Colon (tissue), 2 donors: ENCODE measurements around the gene SDF2.

Experiments
- FAIRE-seq: peaks from 2 replicates; lab custom pipeline; 2012; peaks lifted over from hg19 to GRCh38; lab: Jason Lieb, UNC
- donor health status: control.
- donor health status: control.

The SDF2 gene, protein sequence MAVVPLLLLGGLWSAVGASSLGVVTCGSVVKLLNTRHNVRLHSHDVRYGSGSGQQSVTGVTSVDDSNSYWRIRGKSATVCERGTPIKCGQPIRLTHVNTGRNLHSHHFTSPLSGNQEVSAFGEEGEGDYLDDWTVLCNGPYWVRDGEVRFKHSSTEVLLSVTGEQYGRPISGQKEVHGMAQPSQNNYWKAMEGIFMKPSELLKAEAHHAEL

DNA sequence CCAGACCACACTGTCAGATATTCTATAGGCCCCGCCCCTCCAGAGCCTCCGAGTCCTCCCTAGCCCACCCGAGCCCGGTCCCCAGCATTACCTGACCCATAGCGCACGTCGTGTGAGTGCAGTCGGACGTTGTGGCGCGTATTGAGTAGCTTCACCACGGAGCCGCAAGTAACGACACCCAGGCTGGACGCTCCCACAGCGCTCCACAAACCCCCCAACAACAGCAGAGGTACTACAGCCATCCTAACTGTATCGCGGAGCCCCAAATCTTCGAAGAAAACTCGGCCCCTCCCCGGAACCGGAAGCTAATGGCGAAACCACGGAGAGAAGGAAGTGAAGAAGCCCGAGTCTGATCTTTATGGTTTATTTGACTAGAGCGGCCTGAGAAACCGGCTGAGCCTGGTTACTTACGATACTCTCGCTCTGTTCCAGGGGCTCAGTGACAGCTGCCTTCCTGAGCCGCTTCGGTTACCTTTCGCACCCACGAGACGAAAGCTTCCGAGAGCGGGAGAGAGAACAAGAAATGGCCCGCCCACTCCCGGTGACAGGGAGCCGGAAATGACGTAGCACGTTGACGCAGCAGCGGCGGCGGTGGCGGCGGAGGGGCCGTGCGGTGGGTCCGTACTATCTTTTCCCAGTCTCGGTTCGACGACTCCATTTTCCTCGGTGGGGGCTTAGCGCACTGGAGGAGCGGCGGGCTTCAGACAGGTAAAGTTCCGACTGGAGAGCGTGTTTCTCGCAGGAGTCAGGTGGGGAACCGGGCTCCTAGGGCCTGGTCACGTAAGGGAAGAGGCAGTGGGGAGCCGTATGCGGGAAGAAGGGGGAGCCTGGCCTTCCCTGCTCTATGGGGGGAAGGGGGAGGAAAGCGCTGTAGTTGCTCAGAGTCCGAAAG is at the start of gene SDF2, which contains the start of gene SUPT6H:
Gene SDF2, minus strand, starts transcription at position 272 of the 892 bp plus-strand sequence. Its CDS starts 30 bp downstream, at position 242.
Gene SUPT6H, plus strand, starts transcription at position 571 of the 892 bp plus-strand sequence. CDS start 11,197 bp downstream, outside the sequence.
- FAIRE-seq, result no peak

DNA sequence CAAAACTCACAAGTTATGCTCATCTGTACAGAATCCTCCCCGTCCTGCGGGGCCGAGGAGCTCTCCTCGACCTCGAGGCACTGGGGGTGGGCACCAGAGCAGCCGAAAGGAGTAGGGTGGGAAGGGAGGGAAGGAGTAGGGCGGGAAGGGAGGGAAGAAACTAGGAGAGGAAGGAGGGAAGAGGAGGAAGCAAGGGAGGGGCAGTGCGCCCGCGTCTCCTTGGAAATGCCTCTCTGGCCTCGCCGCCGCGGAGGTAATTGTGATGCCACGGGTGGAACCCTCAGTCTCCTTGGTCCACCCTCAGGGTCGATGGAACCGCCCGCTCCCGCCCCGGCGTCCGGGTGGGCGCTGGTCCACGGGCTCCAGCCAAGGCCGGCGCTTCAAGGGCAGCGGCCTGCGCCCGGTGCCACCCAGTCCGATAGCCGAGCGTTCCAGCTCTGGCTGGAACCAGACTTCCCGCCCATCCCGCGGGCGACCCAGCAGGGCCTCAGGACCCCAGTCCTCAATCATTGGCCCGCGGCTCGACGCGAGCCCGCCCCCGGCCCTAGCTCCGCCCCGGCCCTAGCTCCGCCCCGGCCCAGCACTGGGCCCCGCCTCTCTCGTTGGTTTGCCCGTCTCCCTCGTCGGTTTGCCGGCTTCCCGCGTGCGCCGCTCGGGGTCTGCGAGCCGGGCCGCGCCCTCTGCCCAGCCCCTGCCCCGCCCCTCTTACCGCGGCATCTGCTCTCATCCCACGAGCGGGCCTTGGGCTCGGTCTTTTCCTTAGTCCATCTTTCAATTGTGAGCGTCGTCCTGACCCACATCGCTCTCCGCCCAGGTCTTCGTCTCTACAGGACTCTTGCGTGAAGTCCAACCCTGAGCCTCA is 49.4 kb upstream of the SDF2 start:
- no peak for FAIRE-seq

DNA sequence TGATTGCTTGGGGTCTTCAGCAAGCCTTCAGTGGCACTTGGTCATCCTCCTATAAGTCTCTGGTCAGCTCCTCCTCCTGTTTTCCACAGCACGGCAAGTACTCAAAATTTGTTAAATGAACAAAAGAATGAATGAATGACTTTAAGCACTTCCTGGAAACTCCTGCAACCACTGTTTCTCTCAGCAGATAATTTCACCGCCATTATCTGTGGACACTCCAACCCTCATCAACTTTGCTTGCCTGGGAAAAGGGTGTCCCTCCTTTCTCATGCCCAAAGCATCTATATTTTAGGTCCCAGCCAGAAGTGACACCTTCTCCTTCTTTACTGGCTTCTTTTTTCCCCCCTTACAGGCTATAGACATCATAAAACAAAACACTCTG is 45.6 kb upstream of the SDF2 start:
- no peak for FAIRE-seq

DNA sequence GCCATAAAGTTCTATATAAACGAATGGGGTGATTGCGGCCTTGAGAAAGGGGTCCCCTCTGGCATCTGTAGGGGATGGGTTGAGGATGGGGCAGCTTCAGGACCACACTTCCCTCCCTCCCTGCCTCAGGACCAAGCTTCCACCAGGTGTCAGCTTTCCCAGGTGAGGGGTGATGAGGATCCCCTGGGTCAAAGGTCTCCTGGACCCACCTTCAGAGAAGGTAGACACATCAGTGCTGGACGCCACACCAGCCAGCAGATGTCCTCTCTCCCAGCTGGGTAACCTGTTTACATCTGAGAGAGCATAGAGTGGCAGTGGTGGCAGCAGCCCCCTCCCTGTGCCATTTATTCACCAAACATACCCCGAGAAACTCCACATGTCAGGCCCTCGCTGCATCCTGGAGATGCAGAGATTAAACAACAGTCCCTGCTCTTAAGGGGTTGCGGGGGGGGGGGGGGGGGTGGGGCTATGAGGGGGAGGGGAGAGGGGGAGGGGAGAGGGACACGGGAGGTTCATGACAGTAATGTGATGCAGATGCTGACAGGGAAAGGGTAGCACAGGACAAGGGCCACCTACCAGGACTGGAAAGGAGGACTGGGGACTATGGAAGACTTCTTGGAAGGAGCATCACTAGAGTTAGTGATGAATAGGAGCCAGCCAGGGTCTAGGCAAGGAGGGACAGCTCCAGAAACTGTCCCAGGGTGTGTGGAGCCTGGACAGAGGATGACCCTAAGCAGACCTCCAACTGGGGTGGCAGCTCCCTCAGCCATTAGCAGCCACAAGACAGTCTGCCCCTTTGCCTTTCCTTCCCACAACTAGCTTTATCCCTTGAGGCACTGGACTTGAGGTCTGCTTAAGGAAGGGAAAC is 45.0 kb upstream of the SDF2 start:
- FAIRE-seq, result no peak

DNA sequence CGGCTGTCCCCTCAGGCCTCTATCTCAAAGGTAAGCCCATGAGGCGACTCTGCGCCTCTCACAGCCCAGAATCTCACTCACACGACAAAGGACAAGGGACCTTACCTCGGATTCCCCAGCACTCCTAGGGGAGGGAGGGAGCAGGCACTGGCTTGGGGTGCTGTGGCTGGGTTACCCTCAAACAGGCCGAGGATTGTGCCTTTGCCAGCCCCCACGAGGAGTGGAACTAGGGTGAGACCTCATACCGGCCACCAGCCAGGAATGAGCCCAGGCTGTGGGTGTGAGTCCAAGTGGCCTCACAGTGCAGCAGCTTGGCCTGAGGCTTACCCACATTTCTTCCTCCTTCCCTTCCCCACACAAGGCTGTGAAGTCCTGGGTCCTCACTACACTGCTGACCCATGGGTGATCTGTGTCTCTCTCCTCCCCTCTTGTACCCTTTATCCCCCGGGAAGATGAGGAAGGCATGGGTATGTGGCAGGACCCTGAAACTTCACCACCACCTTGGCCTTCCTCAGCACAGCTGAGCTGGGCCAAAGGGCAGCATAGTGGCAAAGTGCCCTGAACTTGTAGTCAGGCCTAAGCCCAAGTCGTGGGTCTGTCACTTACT is 44.1 kb upstream of the SDF2 start:
- FAIRE-seq, result no peak

DNA sequence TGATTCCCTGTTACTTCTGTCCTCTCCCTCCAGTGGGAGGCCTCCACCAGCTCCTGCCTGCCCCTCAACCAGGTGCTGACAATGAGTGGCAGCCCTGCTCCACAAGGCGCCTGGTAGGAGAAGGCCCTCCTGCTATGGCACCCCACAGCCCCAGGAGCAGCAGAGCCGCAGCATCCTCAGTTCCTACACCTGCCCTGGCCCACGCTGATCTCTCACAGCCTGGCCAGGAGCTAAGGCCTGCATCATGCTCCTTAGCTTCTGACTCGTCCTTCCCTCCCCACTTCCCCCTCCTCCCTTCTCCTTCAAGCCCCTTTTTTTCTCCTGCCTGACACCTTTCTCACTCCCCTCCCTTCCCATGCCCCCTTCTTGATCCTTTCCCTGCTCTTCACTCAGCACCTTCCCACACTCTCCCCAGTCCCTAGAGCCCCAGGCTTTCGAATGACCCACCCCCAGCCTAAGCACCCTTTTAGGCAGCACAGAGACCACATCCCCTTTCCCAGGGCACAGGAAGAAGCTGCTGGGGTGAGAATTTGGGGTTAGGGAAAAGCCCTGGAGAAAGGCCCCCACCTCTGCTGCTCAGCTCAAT is 43.5 kb upstream of the SDF2 start:
- FAIRE-seq, result no peak

DNA sequence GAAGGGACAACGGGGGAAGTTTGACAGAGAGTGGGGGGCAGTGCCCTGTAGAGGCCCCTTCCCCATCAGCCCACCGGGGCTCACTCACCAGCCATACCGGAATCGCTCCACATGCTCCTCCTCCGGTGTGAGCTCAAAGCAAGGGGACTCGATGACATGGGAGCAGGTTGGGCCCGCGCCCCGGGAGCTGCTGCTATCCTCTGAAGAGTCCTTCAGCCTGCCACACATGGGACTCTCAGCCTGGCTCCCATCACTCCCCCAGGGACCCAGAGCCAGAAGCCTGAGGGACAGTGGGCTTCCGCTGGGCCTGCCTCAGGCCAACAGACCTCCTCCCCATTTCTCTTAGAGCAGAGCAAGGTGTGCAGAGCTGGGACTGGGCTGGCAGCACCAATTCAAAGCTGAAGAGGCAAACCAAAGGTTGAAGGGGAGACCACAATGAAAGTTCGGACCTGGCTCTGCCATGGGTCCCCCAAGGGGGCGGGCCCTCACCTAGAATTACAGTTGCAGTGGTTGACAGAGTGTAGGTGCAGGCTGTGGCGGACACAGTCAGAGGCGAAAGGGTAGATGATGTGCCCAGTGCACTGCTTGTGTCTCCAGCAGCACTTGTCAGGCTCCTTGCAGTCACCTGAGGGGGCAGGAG is 42.6 kb upstream of the SDF2 start:
- FAIRE-seq, result no peak

DNA sequence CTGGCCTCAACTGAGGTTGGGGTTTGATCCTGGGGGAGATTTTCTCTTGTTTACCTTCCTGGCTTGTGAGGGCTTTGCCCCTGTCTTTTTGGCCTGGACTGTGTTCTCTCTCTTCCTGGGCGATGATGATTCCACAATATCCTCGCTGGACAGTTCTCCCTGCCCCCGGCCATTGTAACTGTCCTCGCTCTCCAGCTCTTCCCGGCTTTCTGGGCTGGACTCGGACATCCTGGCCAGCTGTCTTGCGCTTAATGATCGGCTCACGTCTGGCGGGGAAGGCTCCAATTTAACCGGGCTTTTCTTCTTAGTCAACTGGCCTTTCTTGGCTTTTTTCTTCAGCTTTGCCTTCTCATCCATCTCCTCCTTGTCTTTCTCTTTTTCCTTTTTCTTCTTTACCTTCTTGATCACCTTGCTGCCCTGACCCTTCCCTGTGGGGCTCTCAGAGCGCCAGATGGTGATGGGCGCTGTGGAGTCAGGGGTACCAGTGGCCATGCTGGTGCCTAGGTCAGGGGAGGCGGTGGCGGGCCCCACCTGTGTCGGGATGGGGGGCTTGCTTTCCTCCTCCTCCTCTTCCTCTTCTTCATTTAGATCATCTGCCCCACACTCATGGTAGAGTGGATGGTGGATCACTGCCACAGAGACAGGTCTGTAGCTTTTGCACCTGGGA is 42.0 kb upstream of the SDF2 start:
- FAIRE-seq, result no peak

DNA sequence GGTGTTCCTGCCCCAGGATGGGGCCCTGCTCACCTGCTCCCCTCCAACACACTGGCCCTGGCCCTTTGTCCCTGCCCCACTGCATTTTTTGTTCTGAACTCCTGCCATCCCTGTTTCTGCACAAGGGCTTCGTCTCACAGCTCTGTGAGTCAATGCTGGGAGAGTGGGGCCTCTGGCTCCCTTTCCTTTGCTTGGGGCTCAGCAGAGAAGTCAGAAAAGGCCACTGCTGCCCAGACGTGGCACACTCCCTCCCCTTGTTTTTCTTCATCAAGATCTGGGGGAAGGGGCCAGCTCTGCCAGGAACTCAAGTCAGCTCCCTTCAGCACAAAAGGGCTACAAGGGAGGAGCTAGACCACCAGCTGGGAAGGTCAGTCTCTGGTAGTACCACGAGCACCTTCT is 41.0 kb upstream of the SDF2 start:
- no peak for FAIRE-seq

DNA sequence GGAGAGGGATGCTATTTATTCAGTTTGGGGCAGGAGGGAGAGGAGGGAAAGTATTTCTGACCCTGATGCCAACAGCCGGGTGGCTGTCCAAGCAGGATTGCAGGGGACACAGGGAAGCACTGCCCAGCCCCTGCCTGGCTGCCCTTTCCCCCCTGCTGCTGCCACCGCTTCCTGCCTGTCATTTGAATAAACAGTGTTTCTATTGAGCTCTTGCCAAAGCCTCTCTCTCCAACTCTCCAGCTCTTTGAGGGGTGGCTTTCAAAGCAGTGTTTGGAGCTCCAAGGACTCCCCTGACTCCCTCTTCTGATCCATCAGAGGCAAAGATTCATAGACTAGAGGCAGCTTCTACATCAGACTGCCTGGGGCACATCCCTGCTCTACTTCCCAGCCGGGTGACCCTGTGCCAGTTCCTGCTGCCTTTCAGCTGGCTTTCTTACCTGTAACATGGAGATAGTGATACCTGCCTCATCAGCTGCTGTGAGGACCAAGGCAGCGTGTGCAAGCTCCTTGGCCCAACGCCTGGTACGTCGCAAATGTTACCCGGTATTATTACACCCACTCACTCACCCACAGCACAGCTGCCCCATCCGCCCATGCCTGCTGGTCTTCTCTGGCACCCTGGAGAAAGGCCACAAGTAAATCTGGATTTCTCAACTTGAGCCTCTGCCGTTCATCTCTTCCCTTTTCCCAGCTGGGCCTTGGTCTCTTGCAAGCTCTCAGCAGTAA is 40.5 kb upstream of the SDF2 start:
- no peak for FAIRE-seq

DNA sequence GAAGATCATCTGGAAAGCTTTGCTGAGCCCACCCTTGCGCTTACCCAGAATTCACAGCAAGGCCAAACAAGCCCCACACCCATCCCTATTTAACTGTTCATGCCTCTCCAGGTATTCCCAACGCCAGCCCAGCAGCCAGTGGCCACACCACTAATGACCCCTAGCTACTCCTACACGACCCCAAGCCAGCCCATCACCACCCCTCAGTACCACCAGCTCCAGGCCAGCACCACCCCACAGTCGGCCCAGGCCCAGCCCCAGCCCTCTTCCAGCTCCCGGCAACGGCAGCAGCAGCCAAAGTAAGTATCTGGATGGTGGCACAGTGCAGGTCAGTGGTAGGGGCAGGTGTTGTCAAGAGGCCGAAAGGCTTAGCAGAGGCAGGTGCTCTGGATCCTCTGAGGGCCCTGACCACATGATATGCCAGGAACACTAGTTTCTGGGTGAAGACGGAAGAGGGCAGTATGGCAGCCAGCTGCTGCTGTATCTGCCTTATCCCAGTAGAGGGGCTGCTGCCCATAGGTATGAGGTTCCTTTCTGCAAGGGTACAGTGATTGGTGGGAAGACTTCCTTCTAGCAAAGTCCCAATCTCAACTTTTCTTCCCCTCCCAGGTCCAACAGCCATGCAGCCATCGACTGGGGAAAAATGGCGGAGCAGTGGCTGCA is 39.3 kb upstream of the SDF2 start:
- FAIRE-seq, result no peak

DNA sequence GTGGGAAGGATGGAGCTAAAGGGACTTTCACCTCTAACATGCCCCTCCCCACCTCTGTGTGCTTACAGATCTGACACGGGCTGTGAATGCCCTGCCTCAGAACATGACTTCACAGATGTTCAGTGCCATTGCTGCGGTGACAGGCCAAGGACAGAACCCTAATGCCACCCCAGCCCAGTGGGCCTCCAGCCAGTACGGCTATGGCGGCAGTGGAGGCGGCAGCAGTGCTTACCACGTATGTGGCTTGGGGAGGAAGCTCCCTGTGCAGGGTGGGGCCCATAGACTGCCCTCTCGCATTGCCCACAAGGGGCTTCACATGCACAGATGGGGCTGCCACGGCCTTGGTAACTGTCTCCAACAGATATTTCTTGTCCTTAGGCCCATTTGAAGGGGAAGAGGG is 38.6 kb upstream of the SDF2 start:
- no peak for FAIRE-seq

DNA sequence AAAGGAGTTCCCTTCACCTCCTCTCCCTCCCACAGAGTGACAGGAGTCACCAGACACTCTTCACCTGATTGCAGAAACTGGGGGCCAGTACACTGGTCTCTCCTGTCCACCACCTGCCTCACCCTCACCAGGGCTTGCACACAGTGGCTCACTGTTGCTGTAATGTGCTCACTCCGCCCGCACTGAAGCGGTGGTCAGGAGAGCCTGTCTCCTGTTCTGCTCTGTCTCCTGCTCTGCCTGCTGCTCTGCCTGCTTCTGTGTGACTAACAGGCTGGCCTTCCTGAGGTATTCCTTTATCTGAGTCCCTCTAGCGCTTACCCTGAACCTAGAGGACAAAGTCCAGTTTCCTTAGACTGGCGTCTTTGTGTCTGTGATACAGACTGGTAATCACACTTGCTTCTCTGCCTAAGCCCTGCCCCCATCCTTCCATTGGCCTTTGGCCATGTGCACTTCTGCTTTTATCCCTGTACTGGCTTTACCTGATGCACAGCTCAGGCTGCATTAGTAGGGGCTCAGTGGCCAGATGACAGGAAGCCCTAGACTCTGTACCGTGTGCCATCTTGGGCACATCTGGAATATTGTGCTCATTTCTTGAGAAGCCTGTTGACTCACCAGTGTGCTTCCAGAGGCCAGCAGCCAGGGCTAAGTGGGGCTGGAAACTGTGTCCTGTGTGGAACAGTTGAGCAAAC is 36.7 kb upstream of the SDF2 start:
- no peak for FAIRE-seq

DNA sequence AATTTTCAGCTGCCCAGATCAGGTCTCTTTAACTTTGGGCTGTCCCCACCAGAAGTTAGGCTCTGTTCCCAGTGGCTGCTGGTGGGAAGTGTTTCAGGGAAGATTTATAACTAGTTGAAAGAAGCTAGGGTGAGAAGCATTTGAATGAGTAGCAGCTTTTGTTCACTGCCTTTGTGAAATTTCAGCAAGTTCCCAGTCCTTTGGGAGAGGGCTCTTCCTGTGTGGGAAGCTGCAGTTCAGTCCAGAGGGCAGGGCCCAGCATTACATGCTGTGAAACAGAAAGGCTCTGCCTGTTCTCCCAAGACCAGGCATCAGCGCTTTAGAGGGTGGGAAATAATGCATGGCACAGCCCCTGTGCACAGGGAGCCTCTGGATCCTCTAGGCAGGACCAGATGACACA is 32.2 kb upstream of the SDF2 start:
- no peak for FAIRE-seq

DNA sequence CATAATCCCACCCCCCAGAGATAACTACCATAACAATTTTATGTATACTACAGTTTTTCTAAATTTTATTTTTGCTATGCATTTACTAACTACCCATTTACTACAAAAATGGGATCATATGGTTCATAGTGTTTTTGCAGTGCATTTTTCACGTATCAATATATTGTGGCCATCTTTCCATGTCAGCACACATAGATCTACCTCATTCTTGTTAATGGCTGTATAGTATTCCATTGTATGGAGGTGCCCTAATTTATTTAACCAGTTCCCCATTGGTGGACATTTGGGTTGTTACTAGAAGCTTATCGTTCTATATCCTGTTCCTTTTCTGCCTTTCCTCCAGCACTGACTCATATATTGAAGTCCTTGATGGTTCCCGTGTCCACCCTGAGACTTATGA is 27.3 kb upstream of the SDF2 start:
- no peak for FAIRE-seq

DNA sequence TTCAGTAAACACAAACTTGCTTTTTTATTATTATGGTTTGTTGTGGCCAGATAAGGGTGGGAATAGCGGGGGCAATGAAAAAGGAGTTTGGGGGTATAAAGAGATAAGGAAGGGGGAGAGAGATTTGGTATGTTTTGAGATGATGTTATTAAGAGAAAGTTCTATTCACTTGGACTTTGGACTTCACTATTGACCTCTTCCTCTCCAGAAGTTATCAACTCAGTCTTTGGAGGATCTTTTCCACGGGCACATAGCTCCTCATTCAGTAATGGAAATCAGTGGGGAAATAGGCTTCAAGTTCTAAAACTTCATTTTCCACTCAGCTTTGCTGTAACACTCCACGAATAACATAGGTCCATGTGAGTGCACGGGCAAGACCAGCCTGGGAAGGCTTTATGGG is 26.8 kb upstream of the SDF2 start:
- no peak for FAIRE-seq

DNA sequence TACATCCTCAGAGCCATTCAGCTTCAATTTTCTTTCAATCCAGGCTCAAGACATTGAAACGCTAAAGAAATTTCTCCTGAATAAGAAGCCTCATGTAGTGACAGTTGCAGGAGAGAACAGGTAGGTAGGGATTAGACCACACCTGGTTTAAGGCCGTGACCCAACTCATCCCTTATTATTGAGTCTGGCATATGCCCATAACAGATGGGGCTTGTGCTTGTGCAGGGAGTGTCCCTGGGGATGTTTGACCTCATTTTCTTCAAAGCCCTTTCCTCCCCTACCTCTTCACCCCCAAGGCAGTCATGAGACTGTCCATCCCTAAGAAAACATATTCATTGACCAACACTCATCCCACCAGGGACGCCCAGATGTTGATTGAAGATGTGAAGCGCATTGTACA is 24.6 kb upstream of the SDF2 start:
- no peak for FAIRE-seq

DNA sequence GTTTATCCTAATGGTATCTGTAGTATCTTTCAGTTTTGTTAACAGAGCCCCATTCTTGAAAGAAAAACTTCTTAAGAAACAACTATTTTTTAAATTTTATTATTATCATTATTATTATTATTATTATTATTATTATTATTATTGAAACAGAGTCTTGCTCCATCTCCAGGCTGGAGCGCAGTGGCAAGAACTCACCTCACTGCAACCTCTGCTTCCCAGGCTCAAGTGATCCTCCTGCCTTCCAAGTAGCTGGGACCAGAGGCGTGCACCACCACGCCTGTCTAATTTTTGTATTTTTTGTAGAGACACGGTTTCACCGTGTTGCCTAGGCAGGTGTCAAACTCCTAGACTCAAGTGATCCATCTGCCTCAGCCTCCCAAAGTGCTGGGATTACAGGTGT is 23.7 kb upstream of the SDF2 start:
- FAIRE-seq, result no peak
